ENCODE results near the gene IFT20. TPM values are rescaled to one million over a fixed set of nuclear protein-coding genes. Genes with fewer than 3 reads are reported as not detected.

Gene IFT20
- total and polyA plus RNA-seq, 5 experiments from 2014 or later = 32.0 to 56.6 (median 44.1) TPM

DNA sequence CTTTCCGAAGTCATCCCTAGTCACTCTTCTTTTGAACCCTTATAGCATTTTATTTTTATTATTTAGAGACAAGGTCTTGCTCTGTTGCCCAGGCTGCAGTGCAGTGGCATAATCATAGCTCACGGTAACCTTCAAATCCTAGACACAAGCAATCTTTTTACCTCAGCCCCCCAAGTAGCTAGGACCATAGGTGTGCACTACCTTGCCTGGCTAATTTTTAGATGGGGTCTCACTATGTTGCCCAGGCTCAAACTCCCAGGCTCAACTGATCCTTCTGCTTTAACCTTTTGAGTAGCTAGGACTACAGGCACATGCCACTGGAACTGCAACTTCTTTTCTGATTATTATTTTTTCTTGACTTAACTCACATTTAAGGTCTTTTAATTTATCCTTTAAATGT, 49.3 kb downstream of the IFT20 start:
- POLR2A ChIA-PET = no interaction called here
- Mint-ChIP-seq H3K4me1 (no peaks in the 10 kb centered on the region), H3K36me3 (no peaks in the 10 kb centered on the region), H3K9me3 (peaks cover 0 to 3% (median 0%) of the 10 kb centered on the region in 9 donors), H3K4me3 (no peak overlapping the region), H3K27me3 (peaks cover 0 to 8% (median under 1%) of the 10 kb centered on the region in 5 donors), H3K27ac (no peak overlapping the region)
- ATAC-seq (no peak), DNase-seq (no peak)

DNA sequence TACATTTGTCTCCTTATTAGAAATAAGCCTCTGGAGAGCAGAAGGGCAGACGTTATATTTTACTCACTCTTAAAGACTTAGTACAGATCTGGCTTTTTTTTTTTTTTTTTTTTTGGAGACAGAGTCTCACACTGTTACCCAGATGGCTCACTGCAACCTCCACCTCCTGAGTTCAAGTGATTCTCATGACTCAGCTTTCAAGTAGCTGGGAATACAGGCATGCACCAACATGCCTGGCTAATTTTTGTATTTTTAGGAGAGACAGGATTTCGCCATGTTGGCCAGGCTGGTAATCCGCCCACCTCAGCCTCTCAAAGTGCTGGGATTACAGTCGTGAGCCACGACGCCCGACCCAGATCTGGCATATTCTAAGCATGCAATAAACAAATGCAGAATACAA, 52.7 kb downstream of the IFT20 start:
- H3K27ac Mint-ChIP-seq = no peak overlapping the region
- H3K27me3 Mint-ChIP-seq = peaks cover 0 to 6% (median 0%) of the 10 kb centered on the region in 5 donors
- H3K9me3 Mint-ChIP-seq = peaks cover 0 to under 1% (median 0%) of the 10 kb centered on the region in 9 donors
- H3K4me1 Mint-ChIP-seq = peaks cover 5 to 11% (median 10%) of the 10 kb centered on the region in 4 donors
- POLR2A ChIA-PET = no interaction called here
- H3K4me3 Mint-ChIP-seq = no peak overlapping the region
- DNase-seq (no peak), ATAC-seq (no peak)
- H3K36me3 Mint-ChIP-seq = no peaks in the 10 kb centered on the region

GRCh38 chr17:28280826-28281225, 54.4 kb downstream of the IFT20 start:
- no peak for ATAC-seq
- H3K27me3 Mint-ChIP-seq = peaks cover 0 to 6% (median 0%) of the 10 kb centered on the region in 5 donors
- no peaks in the 10 kb centered on the region for H3K9me3 Mint-ChIP-seq
- H3K4me1 Mint-ChIP-seq = peaks cover 5 to 15% (median 15%) of the 10 kb centered on the region in 4 donors
- no peaks in the 10 kb centered on the region for H3K36me3 Mint-ChIP-seq
- H3K4me3 Mint-ChIP-seq = no peak overlapping the region
- POLR2A ChIA-PET = no interaction called here
- no peak for DNase-seq
- H3K27ac Mint-ChIP-seq = no peak overlapping the region

- no peak for ATAC-seq
- Mint-ChIP-seq H3K4me1 (peaks cover 5 to 23% (median 19%) of the 10 kb centered on the region in 4 donors), H3K9me3 (no peaks in the 10 kb centered on the region), H3K4me3 (no peak overlapping the region), H3K36me3 (no peaks in the 10 kb centered on the region), H3K27me3 (peaks cover 0 to 15% (median 9%) of the 10 kb centered on the region in 5 donors), H3K27ac (no peak overlapping the region)
- DNase-seq = no peak
- POLR2A ChIA-PET = no interaction called here
Measured at GRCh38 chr17:28279411-28279810, 55.9 kb downstream of the IFT20 start.

Small RNA genes lying within 50 kb of the gene (microRNA-seq; reads per million reads assigned to microRNA genes)
- 1.7 reads per million for gene MIR4723 (ENCODE audit: borderline microRNAs expressed)

Other genes starting within 250 kb of the IFT20 start
- 1 to 10 TPM; 5.9 to 6.2 TPM for gene TMEM97, start 16.3 kb downstream of the IFT20 start, total RNA-seq
- 10 to 100 TPM in 1 of 3 donors, 1 to 10 TPM in 2; 7.1 to 10.1 (median 9.3) TPM for gene TMEM97, start 16.3 kb downstream of the IFT20 start, polyA plus RNA-seq
- gene TNFAIP1, start 289 bp upstream of the IFT20 start, total RNA-seq = 10 to 100 TPM; 20.6 to 23.7 TPM
- gene TNFAIP1, start 289 bp upstream of the IFT20 start, polyA plus RNA-seq = 1 to 10 TPM; 5.6 to 9.4 (median 7.1) TPM
- gene POLDIP2, start 22.1 kb upstream of the IFT20 start, total RNA-seq = 10 to 100 TPM; 35.4 to 37.5 TPM
- gene POLDIP2, start 22.1 kb upstream of the IFT20 start, polyA plus RNA-seq = 10 to 100 TPM; 81.3 to 90.3 (median 85.6) TPM
- not detected for gene SEBOX, start 29.7 kb upstream of the IFT20 start, total RNA-seq
- gene SEBOX, start 29.7 kb upstream of the IFT20 start, polyA plus RNA-seq = not detected
- under 1 TPM in 1 of 2 experiments, not detected in 1; 0.26 TPM for gene VTN, start 34.8 kb upstream of the IFT20 start, total RNA-seq
- not detected for gene VTN, start 34.8 kb upstream of the IFT20 start, polyA plus RNA-seq
- 10 to 100 TPM; 31.9 to 33.2 TPM for gene SARM1, start 36.2 kb upstream of the IFT20 start, total RNA-seq
- 1 to 10 TPM; 5.3 to 8.4 (median 7.0) TPM for gene SARM1, start 36.2 kb upstream of the IFT20 start, polyA plus RNA-seq
- 1 to 10 TPM; 3.2 to 3.8 TPM for gene SLC46A1, start 70.7 kb upstream of the IFT20 start, total RNA-seq
- 1 to 10 TPM; 1.0 to 2.7 (median 1.9) TPM for gene SLC46A1, start 70.7 kb upstream of the IFT20 start, polyA plus RNA-seq
- not detected for gene SLC13A2, start 138.2 kb upstream of the IFT20 start, total RNA-seq
- gene SLC13A2, start 138.2 kb upstream of the IFT20 start, polyA plus RNA-seq = not detected
- gene FOXN1, start 170.9 kb upstream of the IFT20 start, total RNA-seq = not detected
- not detected for gene FOXN1, start 170.9 kb upstream of the IFT20 start, polyA plus RNA-seq
- 10 to 100 TPM; 36.6 to 43.8 TPM for gene UNC119, start 217.2 kb upstream of the IFT20 start, total RNA-seq
- 10 to 100 TPM; 18.4 to 27.1 (median 26.6) TPM for gene UNC119, start 217.2 kb upstream of the IFT20 start, polyA plus RNA-seq
- 10 to 100 TPM; 51.3 to 51.4 TPM for gene PIGS, start 236.1 kb upstream of the IFT20 start, total RNA-seq
- gene PIGS, start 236.1 kb upstream of the IFT20 start, polyA plus RNA-seq = 10 to 100 TPM; 36.7 to 48.1 (median 42.0) TPM
- 10 to 100 TPM; 36.1 to 37.5 TPM for gene ALDOC, start 241.4 kb upstream of the IFT20 start, total RNA-seq
- gene ALDOC, start 241.4 kb upstream of the IFT20 start, polyA plus RNA-seq = 10 to 100 TPM; 65.3 to 86.7 (median 78.9) TPM